ENCODE results near the gene TSEN15.
"Not testable (repeated sequence)": the region's sequence is repeated elsewhere in the genome, so short reads cannot be mapped to it uniquely, and the experiment has no call there.

TSEN15 gene

DNA sequence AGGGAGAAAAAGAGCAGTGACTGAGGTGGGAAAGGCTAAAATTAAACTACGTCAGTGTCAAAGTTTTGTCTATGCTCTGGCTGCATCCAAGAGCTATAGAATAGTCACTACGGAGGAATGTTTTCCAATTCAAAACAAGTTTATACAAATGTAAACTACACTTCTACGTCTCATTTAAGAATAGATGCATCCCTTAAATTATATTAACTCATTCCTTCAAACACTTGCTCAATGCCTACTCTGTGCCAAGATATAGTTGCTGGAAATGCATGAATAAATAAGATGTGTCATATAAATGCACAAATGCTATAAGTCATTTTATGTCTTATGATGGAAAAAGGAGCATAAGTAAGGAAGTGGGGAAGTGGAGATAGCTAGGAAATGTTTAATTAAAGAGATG is 9.8 kb upstream of the TSEN15 start:
- H3K4me1 Mint-ChIP-seq = peaks cover 17% of the 10 kb centered on the region
- no peak overlapping the region for H3K4me3 Mint-ChIP-seq
- no peak overlapping the region for H3K27ac Mint-ChIP-seq
- TF ChIP-seq, protein P1, sequence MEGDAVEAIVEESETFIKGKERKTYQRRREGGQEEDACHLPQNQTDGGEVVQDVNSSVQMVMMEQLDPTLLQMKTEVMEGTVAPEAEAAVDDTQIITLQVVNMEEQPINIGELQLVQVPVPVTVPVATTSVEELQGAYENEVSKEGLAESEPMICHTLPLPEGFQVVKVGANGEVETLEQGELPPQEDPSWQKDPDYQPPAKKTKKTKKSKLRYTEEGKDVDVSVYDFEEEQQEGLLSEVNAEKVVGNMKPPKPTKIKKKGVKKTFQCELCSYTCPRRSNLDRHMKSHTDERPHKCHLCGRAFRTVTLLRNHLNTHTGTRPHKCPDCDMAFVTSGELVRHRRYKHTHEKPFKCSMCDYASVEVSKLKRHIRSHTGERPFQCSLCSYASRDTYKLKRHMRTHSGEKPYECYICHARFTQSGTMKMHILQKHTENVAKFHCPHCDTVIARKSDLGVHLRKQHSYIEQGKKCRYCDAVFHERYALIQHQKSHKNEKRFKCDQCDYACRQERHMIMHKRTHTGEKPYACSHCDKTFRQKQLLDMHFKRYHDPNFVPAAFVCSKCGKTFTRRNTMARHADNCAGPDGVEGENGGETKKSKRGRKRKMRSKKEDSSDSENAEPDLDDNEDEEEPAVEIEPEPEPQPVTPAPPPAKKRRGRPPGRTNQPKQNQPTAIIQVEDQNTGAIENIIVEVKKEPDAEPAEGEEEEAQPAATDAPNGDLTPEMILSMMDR (IDR thresholded peaks at IDR 0.05; ENCODE audit: unreplicated experiment in 3 of 3) = no peak
- no peaks in the 10 kb centered on the region for H3K36me3 Mint-ChIP-seq (ENCODE audit: low read depth)
- H3K27me3 Mint-ChIP-seq (ENCODE audit: low read depth) = peaks cover 25% of the 10 kb centered on the region
- no peaks in the 10 kb centered on the region for H3K9me3 Mint-ChIP-seq

DNA sequence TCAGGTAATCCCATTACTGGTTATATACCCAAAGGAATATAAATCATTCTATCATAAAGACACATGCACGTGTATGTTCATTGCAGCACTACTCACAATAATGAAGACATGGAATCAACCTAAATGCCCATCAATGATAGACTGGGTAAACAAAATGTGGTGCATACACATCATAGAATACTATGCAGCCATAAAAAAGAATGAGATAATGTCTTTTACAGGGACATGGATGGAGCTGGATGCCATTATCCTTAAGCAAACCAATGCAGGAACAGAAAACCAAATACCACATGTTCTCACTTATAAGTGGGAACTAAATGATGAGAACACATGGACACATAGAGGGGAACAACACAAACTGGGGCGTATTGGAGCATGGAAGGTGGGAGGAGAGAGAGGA is 8.2 kb upstream of the TSEN15 start:
- H3K27me3 Mint-ChIP-seq (ENCODE audit: low read depth) = peaks cover 23% of the 10 kb centered on the region
- H3K9me3 Mint-ChIP-seq; H3K27ac Mint-ChIP-seq; H3K4me3 Mint-ChIP-seq; H3K4me1 Mint-ChIP-seq; H3K36me3 Mint-ChIP-seq (ENCODE audit: low read depth): not testable (repeated sequence)

DNA sequence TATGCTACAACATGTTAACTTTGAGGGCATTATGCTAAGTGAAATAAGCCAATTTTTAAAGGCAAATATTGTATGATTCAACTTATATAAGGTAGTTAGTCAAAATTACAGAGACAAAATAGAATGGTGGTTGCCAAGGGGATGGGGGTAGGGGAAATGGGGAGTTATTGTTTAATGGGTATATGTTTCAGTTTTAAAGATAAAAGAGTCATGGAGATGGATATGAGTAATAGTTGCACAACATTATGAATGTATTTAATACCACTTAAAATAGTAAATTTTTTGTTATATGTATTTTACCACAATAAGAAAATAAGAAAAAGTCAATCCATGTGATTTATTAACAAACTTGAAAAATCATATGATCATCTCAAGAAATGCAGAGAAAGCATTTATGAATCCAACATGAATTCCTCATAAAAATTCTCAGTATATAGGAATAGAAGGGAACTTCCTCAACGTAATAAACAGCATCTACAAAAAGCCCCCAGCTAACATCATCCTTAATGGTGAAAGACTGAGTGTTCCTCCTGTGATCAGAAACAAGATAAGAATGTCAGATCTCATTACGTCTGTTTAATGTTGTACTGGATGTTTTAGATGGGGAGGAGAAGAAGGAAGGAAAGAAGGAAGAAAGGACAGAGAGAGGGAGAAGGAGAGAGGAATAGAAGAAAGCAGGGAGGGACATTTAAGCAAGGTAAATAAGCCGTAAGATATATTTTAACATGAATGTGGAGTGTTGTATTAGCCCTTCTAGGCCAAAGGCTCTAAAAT is 6.7 kb upstream of the TSEN15 start:
- H3K27ac Mint-ChIP-seq = no peak overlapping the region
- no peak overlapping the region for H3K4me3 Mint-ChIP-seq
- H3K36me3 Mint-ChIP-seq (ENCODE audit: low read depth) = no peaks in the 10 kb centered on the region
- no peaks in the 10 kb centered on the region for H3K9me3 Mint-ChIP-seq
- H3K27me3 Mint-ChIP-seq (ENCODE audit: low read depth) = peaks cover 9% of the 10 kb centered on the region
- no peaks in the 10 kb centered on the region for H3K4me1 Mint-ChIP-seq
- TF ChIP-seq, protein P1 (IDR thresholded peaks at IDR 0.05; ENCODE audit: unreplicated experiment in 3 of 3) = no peak

DNA sequence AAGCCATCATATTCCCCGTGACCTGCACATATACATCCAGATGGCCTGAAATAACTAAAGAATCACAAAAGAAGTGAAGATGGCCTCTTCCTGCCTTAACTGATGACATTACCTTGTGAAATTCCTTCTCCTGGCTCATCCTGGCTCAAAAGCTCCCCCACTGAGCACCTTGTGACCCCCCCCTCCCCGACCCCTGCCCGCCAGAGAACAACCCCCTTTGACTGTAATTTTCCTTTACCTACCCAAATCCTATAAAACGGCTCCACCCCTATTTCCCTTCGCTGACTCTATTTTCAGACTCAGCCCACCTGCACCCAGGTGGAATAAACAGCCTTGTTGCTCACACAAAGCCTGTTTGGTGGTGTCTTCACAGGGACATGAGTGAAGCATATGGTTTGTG is 4.0 kb upstream of the TSEN15 start:
- H3K36me3 Mint-ChIP-seq (ENCODE audit: low read depth); H3K27ac Mint-ChIP-seq; H3K9me3 Mint-ChIP-seq; H3K27me3 Mint-ChIP-seq (ENCODE audit: low read depth); H3K4me3 Mint-ChIP-seq: not testable (repeated sequence)
- H3K4me1 Mint-ChIP-seq = peaks cover 21% of the 10 kb centered on the region

DNA sequence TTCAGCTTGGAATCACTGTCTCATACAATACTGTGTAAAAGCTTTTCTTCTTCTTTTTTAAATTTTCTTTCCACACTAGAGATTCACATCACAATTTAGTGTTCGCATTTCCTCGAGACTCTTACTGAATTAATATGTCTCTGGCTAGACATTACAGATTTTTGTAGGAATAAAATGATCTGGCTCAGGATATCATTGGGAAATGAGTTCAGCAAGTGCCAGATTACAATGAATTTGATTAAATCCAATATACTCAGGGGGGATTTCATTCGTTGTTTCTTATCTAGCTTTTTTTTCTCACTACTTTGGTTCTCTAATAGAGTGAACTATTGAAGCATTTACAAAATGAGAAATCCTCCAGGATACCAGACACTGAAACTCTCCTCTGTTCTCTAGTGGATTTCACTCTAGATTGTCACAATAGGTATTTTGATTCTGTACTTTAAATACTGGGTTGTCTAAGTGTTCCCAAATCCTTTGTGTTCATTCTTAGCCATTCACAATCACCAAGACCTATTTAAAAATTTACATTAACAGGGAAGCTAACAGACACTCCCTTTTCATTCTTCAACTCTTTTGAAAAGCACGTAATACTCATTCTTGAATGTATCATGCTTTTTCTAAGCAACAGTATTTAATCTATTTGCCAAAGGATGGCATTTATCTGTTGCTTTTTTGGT is 2.8 kb upstream of the TSEN15 start:
- Mint-ChIP-seq H3K36me3 (ENCODE audit: low read depth) (no peaks in the 10 kb centered on the region), H3K4me1 (peaks cover 23% of the 10 kb centered on the region), H3K27ac (no peak overlapping the region), H3K27me3 (ENCODE audit: low read depth) (peaks cover 5% of the 10 kb centered on the region), H3K4me3 (peak overlapping the region in 1 of 3 experiments; percentile 13), H3K9me3 (no peaks in the 10 kb centered on the region)
- TF ChIP-seq, protein P1 (IDR thresholded peaks at IDR 0.05; ENCODE audit: unreplicated experiment in 3 of 3) = no peak

DNA sequence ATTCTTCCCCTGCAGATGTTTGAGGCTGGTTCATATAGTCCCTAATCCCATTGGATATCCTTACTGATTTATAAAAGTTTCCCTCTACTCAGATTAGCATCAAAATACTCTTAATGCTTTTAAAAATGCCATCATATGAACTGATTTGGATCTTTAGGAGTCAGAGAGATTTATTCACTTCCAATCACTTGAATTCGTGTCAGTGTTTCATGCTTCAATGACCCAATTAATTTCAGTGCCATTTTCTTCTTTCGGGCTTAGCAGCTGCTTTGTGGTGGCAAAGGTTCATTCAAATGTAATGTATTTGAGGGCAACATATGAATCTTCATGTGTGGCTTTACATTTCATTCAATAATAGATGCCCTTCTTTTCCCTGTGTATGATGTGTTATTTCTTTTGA is 2.2 kb upstream of the TSEN15 start:
- Mint-ChIP-seq H3K36me3 (ENCODE audit: low read depth) (peaks cover 5% of the 10 kb centered on the region), H3K27me3 (ENCODE audit: low read depth) (peaks cover 5% of the 10 kb centered on the region), H3K27ac (no peak overlapping the region), H3K9me3 (no peaks in the 10 kb centered on the region), H3K4me1 (peaks cover 29% of the 10 kb centered on the region), H3K4me3 (peak overlapping the region in 1 of 3 experiments; percentile 13)
- TF ChIP-seq, protein P1 (IDR thresholded peaks at IDR 0.05; ENCODE audit: unreplicated experiment in 3 of 3) = no peak

Data from nephron (organoid).